Common myeloid progenitor, CD34-positive (primary cell): ENCODE results near the gene AP1M1.

Experiments
- CTCF ChIA-PET: fragments of 350-600 bp; sonication (Branson Sonifier 250); formaldehyde crosslinking; loops from one replicate; lab custom pipeline; 2021; ENCODE audit warnings: antibody characterized with exemption; lab: Charles Lee
- POLR2A ChIA-PET: fragments of 350-600 bp; sonication (Branson Sonifier 250); formaldehyde crosslinking; loops from one replicate; lab custom pipeline; 2021; ENCODE audit warnings: antibody characterized with exemption; lab: Charles Lee
- DNase-seq, 3 donors: peaks; one replicate each; pipeline versions ENCODE4 v3.0.0 to v3.0.0-alpha.2; 2013
- H3K27ac ChIP-seq, 2 experiments: 1 replicate in 1 of 2; 2 replicates in 1 of 2; pipeline ENCODE4 v1.7.0; 2013; ENCODE audit warnings: inconsistent platforms in 2 of 2, low read length in 2 of 2, mild to moderate bottlenecking in 2 of 2, low read depth in 1 of 2, moderate library complexity in 1 of 2; ENCODE audit not compliant: severe bottlenecking in 2 of 2, insufficient read depth in 1 of 2, poor library complexity in 1 of 2
- H3K27me3 ChIP-seq, 5 experiments: replicated peaks in 2 of 5; 1 replicate in 3 of 5; 2 replicates in 2 of 5; pipeline versions ENCODE4 v1.6.1 to v1.7.0; 2013; ENCODE audit warnings: low read length in 4 of 5, mild to moderate bottlenecking in 2 of 5, moderate library complexity in 2 of 5, inconsistent platforms in 1 of 5; ENCODE audit not compliant: insufficient read depth in 5 of 5, control insufficient read depth in 4 of 5
- H3K36me3 ChIP-seq, 4 experiments: 1 replicate in 2 of 4; 2 replicates in 2 of 4; pipeline versions ENCODE4 v1.6.1 to v1.7.0; 2013; ENCODE audit warnings: low read length in 3 of 4, control low read depth in 1 of 4, mild to moderate bottlenecking in 1 of 4; ENCODE audit not compliant: control insufficient read depth in 4 of 4, insufficient read depth in 4 of 4
- H3K4me1 ChIP-seq, 4 experiments: 1 replicate in 3 of 4; 2 replicates in 1 of 4; pipeline versions ENCODE4 v1.6.1 to v1.7.1; 2013; ENCODE audit warnings: low read length in 3 of 4, mild to moderate bottlenecking in 3 of 4, control low read depth in 1 of 4, inconsistent platforms in 1 of 4, moderate library complexity in 1 of 4; ENCODE audit not compliant: control insufficient read depth in 4 of 4, insufficient read depth in 4 of 4; ENCODE audit errors: control extremely low read depth in 1 of 4
- H3K4me3 ChIP-seq, 7 experiments: 1 replicate in 4 of 7; 2 replicates in 3 of 7; pipeline versions ENCODE4 v1.5.1 to v1.7.0; 2013; ENCODE audit warnings: mild to moderate bottlenecking in 7 of 7, low read length in 6 of 7, moderate library complexity in 6 of 7, inconsistent platforms in 2 of 7, low read depth in 2 of 7, control low read depth in 1 of 7; ENCODE audit not compliant: insufficient read depth in 4 of 7, control insufficient read depth in 1 of 7; ENCODE audit errors: extremely low read depth in 1 of 7
- H3K9me3 ChIP-seq, 5 experiments: 1 replicate in 4 of 5; 2 replicates in 1 of 5; pipeline versions ENCODE4 v1.6.1 to v1.7.1; 2013; ENCODE audit warnings: low read length in 4 of 5, mild to moderate bottlenecking in 2 of 5, inconsistent platforms in 1 of 5, low read depth in 1 of 5, moderate library complexity in 1 of 5; ENCODE audit not compliant: control insufficient read depth in 4 of 5, insufficient read depth in 2 of 5; ENCODE audit errors: control extremely low read depth in 1 of 5
- WGBS: methylation state at CpG from one replicate; pipeline ENCODE4 v1.1.5; 2013; ENCODE audit not compliant: insufficient coverage; 5-methylcytosine and 5-hydroxymethylcytosine counted together

AP1M1 gene

GRCh38 chr19:16201011-16201391 is 3.3 kb downstream of the AP1M1 start:
- CTCF ChIA-PET = interaction anchor here (1.1 kb wide), 1 partner anchor 11 kb away, joined by 3 read pairs; no protein-coding TSS in a partner anchor

GRCh38 chr19:16202320-16203255 is 4.9 kb downstream of the AP1M1 start:
- Histone ChIP-seq H3K9me3 (no peaks in the 10 kb centered on the region), H3K27me3 (no peaks in the 10 kb centered on the region), H3K4me1 (peaks cover 4 to 22% (median 14%) of the 10 kb centered on the region in 4 experiments), H3K27ac (no peak overlapping the region), H3K36me3 (peaks cover 5 to 72% (median 56%) of the 10 kb centered on the region in 4 experiments), H3K4me3 (no peak overlapping the region)
- ChIA-PET POLR2A (no interaction called here), CTCF (interaction anchor here (1.2 kb wide), 1 partner anchor 181 kb away, joined by 3 read pairs; no protein-coding TSS in a partner anchor)
- DNase-seq = no peak
- WGBS = 96% methylated on average over 18 of the region's 22 CpGs

More at GRCh38 chr19:16201011-16201391, 3.3 kb downstream of the AP1M1 start:
- Histone ChIP-seq H3K4me1 (peaks cover 4 to 32% (median 21%) of the 10 kb centered on the region in 4 experiments), H3K27me3 (no peaks in the 10 kb centered on the region), H3K4me3 (no peak overlapping the region), H3K9me3 (no peaks in the 10 kb centered on the region), H3K27ac (no peak overlapping the region), H3K36me3 (peaks cover 5 to 57% (median 45%) of the 10 kb centered on the region in 4 experiments)
- POLR2A ChIA-PET = no interaction called here
- no peak for DNase-seq
- WGBS = 100% methylated on average over 3 of the region's 4 CpGs

GRCh38 chr19:16203256-16204004 is 5.7 kb downstream of the AP1M1 start:
- ChIA-PET POLR2A (no interaction called here), CTCF (no interaction called here)
- no peaks in the 10 kb centered on the region for H3K27me3 ChIP-seq
- no peaks in the 10 kb centered on the region for H3K9me3 ChIP-seq
- no peak overlapping the region for H3K4me3 ChIP-seq
- no peak for DNase-seq
- H3K36me3 ChIP-seq = peaks cover 6 to 80% (median 64%) of the 10 kb centered on the region in 4 experiments
- no peak overlapping the region for H3K27ac ChIP-seq
- H3K4me1 ChIP-seq = peaks cover 3 to 17% (median 9%) of the 10 kb centered on the region in 4 experiments
- WGBS = 99% methylated on average over 9 of the region's 19 CpGs

GRCh38 chr19:16204005-16204294 is 6.2 kb downstream of the AP1M1 start:
- WGBS = 96% methylated on average over 2 of the region's 5 CpGs
- Histone ChIP-seq H3K27me3 (no peaks in the 10 kb centered on the region), H3K4me1 (peaks cover 0 to 11% (median 3%) of the 10 kb centered on the region in 4 experiments), H3K9me3 (no peaks in the 10 kb centered on the region), H3K4me3 (no peak overlapping the region), H3K36me3 (peaks cover 10 to 86% (median 70%) of the 10 kb centered on the region in 4 experiments), H3K27ac (no peak overlapping the region)
- ChIA-PET CTCF (no interaction called here), POLR2A (no interaction called here)
- no peak for DNase-seq

GRCh38 chr19:16205205-16206045 is 7.7 kb downstream of the AP1M1 start:
- ChIA-PET CTCF (no interaction called here), POLR2A (no interaction called here)
- Histone ChIP-seq H3K4me3 (no peak overlapping the region), H3K27me3 (no peaks in the 10 kb centered on the region), H3K36me3 (peaks cover 18 to 92% (median 73%) of the 10 kb centered on the region in 4 experiments), H3K9me3 (no peaks in the 10 kb centered on the region), H3K27ac (no peak overlapping the region), H3K4me1 (no peaks in the 10 kb centered on the region)
- WGBS = 96% methylated on average over 7 of the region's 11 CpGs
- DNase-seq = no peak

GRCh38 chr19:16206046-16206605 is 8.4 kb downstream of the AP1M1 start:
- ChIA-PET CTCF (interaction anchor here (0.6 to 1.0 kb wide), 3 partner anchors 8 to 211 kb away, joined by 3 to 4 read pairs (median 3); partner anchors contain the start of gene AP1M1), POLR2A (interaction anchor here (0.7 kb wide), 1 partner anchor 19 kb away, joined by 4 read pairs; no protein-coding TSS in a partner anchor)
- 97% methylated on average over 11 of the region's 14 CpGs for WGBS
- H3K36me3 ChIP-seq = peaks cover 21 to 90% (median 66%) of the 10 kb centered on the region in 4 experiments
- H3K27ac ChIP-seq = no peak overlapping the region
- no peak for DNase-seq
- no peaks in the 10 kb centered on the region for H3K9me3 ChIP-seq
- H3K4me3 ChIP-seq = no peak overlapping the region
- H3K4me1 ChIP-seq = no peaks in the 10 kb centered on the region
- no peaks in the 10 kb centered on the region for H3K27me3 ChIP-seq
